Head of caudate nucleus (tissue), 42 donors: ENCODE results near the gene RALY.
A peak's percentile ranks its signal among the peaks of the same experiment; 100 is the strongest.
"Not testable (repeated sequence)": the region's sequence is repeated elsewhere in the genome, so short reads cannot be mapped to it uniquely, and the experiment has no call there.

Experiments
- DNase-seq, 42 donors: peaks; one replicate each; pipeline versions ENCODE4 v3.0.0 to v3.0.0-alpha.2; 2020 to 2021; ENCODE audit warnings: mixed read lengths in 7 of 42
- intact Hi-C: fragments of 100-400 bp; cut with DNase I; formaldehyde crosslinking; loops from one replicate; pipeline ENCODE4 v1.15.0; 2022

Gene RALY

GRCh38 chr20:34011275-34011674 is 17.6 kb downstream of the RALY start:
- intact Hi-C loops = no loop called here
- no peak for DNase-seq

GRCh38 chr20:34012330-34012729 is 18.6 kb downstream of the RALY start:
- intact Hi-C loops = no loop called here
- no peak for DNase-seq

DNA sequence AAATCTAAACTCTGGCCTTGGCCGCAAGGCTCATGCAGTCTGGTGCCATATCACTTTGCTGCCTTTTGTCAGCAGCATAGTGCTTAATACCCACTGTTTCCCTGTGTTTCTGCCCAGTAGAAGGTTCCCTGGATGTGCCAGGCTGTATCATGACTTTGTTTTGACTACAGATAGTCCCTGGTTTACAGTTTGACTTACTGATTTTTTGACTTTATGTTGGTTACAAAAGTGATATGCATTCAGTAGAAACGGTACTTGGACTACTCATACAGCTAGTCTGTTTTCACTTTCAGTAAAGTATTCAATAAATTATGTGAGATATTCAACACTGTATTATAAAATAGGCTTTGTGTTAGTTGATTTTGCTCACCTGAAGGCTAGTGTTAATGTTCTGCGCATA is 19.0 kb downstream of the RALY start:
- DNase-seq = no peak
- intact Hi-C loops = no loop called here

DNA sequence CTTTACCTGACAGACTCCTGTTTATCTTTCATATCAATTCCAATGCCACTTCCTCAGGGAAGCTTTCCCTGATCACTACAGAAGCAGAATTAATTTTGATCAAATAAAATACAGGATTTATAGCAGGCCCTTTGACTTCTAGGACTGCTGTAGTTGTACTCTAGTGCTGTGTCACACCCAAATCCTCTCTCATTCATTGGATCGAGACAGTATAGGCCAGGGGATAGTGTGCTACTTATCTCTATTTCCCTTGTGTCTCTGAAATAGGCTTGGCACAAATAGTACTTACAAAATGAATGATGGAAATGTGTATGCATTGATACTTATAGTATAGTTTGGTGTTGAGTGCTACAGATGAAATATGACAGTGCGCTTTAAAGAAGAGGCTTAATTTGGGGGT is 19.8 kb downstream of the RALY start:
- intact Hi-C loops = no loop called here
- DNase-seq = no peak

GRCh38 chr20:34014878-34015277 is 21.2 kb downstream of the RALY start:
- DNase-seq = no peak
- intact Hi-C loops = no loop called here

DNA sequence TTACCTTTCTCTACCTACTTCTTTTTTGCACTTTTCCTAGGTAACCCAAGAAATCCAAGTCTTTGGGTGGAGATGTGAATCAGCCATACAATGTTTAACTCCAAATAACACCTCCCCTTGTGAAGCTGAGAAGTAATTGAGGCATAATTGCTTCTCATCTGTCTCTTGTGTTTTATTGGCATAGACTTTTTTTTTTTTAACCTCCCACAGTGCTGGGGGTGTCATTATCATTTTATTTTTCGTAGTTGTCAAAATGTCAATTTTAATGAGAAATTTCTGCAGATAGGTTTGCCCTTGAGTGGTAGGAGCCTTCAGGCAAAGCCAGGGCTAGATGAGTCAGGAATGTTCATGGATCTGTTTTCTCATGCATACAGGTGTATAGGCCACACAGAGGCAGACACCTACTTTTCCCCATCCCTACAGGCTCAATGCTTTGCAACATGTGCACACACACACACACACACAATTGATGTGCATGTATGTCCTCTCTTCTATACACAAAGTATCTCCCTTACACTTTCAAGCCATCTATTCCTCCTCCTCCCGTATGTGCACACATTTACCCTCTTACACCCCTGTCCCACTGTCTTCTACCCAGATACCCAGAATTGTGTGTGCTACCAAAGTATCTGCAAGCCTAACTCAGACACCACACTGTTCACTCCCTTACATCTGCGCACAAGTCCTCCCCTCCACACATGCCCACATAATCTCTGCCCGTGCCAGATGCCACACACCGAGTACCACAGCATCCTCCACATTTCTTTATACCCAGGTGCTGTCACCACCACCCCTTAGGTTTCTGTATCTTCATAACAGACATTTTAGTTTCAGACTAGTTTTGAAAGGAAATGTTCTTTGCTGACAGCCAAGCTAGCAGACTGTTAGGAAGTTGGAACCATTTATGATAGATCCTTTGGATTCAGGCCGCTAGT is 22.0 kb downstream of the RALY start:
- peak in 9 of 42 donors; percentile 8 to 68 (median 30) for DNase-seq
- intact Hi-C loops = no loop called here

GRCh38 chr20:34016736-34017135 is 23.0 kb downstream of the RALY start:
- no peak for DNase-seq
- intact Hi-C loops = no loop called here

DNA sequence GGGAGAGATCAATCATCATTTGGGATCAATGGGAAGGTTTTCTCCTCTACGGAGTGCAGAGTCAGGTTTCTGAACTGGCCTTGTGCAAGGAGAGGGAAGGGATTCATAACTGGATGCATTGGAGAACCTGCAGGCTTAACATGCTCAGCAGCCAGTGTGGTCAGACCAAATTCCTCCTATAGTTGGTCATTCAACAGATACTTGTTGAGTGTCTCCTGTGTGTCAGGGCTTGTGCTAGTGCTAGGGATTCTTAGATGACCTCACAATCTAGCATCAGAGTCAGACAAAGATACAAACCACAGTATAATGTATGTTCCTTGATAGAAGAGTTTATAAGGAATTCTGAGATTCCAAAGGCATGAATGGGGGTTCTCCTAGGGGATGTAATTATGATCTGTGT is 23.9 kb downstream of the RALY start:
- DNase-seq = no peak
- intact Hi-C loops = no loop called here

DNA sequence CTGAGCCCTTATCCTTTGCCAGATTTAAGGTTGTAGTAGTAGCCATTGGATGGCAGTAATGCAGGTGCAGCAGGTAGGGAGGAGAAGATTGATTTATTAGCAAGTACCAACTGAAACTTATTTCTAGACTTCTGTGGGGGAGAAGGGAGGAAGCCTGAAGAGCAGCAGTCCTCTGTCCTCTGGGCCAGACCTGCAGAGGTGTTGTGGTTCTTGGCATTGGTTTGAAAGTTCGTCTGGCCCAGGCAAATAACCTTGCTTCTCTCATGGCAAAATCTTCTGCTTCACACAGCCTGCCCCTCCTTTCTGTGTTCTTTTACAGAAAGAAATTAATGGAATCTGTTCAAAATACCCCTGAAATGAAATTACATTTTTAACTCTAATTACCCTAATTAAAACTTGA is 24.5 kb downstream of the RALY start:
- intact Hi-C loops = no loop called here

DNA sequence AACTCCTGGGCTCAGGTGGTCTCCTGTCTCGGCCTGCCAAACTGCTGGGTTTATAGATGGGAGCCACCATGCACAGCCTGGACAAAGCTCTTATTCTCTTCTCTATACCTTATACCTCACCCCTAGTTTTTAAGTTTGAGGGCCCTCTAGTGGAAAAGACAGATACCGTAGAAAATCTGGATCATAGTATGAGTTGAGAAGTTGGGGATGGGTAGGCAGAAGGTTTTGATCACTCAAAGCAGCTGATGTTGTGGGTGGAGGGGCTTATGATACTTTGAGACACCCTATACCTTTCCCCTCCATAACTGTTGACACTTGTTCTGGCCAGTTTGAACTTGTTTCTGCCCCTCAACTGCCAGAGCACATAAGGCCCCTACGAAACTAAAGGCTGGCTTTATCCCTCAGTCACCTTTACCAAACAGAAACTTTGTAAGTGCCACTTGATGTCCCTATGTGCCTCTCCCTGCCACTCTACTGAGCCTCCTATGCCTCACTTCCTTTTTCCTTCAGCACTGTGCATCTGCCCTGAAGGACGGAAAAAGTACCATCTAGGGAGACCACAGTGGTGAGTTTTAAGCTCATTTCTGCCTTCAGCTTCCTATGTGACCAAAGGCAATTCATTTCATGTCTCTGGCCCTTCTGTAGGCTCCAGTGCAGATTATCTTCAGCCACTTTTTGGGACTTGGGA is 28.6 kb downstream of the RALY start:
- intact Hi-C loops = no loop called here
- DNase-seq = no peak

More for the DNA sequence above, 24.5 kb downstream of the RALY start:
- DNase-seq = no peak

GRCh38 chr20:34022839-34023234 is 29.1 kb downstream of the RALY start:
- intact Hi-C loops = no loop called here
- DNase-seq = no peak

DNA sequence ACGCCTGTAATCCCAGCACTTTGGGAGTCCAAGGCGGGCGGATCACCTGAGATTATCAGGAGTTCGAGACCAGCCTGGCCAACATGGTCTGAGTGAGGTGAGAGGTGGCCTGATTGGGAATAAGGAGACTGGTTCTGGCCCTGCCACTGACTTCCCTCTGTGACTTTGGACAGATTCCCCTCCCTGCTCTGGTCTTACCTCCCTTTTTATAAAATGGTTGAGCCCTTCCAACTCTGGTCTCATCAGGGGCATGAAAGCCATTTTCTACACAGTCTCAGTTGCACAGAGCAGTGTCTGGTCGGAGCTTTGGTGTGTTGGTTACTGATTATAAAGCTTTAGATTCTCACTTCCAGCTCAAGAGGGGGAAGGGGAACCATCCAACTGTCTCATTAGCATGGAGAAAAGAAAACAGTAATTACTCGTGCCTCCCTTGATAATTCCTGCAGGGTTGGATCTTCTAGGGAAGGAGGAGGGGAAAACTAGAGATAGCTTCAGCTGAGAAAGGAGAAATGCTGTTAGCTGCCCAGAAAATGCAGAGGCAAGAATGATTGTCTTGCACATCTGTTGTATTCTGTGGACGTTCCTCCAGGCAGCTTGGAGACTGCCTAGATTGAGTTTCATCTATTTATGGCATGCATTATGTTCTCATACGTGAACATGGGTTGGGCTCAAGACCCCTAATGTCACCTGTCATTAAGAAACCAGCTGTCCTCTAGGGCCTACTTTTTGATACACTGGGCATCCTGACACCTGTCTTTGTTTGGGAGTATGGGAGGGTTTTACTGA is 30.4 kb downstream of the RALY start:
- intact Hi-C loops = no loop called here
- DNase-seq = no peak

DNA sequence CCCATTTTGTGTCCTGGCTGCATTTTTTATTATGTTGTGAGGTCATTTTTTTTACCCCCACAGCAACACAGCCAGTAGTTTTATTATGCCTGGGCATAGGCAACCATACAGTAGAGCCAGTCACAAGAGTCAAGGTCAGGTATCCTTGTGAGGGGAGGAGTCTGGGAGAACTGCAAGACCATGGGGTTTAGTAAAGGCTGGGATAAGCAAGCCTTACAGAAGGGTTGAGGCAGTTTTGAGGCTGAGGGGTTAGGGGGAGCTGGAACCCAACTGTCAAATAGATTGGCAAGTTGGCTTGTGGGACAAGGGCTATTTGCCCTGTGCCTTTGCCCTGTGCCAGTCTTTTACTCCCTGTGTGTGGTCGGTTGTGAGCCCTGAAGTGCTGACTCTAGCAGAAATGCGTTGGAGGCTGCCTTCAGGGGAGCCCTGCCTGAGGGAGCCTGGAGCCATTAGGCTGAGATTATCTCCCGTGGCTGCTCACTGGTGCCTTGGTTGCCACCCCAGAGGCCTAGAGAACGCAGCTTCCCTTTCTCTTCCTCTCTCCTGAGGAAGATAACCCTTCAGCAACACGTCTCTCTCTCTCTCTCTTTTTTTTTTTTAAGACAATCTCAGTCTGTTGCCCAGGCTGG is 31.1 kb downstream of the RALY start:
- intact Hi-C loops = no loop called here
- peak in 9 of 42 donors; percentile 9 to 47 (median 19) for DNase-seq

DNA sequence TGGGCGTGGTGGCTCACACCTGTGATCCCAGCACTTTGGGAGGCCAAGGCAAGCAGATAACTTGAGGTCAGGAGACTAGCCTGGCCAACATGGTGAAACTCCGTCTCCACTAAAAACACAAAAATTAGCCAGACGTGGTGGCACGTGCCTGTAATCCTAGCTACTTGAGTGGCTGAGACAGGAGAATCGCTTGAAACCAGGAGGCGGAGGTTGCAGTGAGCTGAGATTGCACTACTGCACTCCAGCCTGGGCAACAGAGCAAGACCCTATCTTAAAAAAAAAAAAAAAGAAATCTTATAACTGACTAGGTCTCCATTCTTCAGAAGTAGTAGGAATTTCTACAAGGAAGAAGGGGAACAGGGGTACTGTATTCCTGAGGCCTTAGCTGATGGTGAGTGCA is 34.3 kb downstream of the RALY start:
- DNase-seq, intact Hi-C loops: not testable (repeated sequence)

DNA sequence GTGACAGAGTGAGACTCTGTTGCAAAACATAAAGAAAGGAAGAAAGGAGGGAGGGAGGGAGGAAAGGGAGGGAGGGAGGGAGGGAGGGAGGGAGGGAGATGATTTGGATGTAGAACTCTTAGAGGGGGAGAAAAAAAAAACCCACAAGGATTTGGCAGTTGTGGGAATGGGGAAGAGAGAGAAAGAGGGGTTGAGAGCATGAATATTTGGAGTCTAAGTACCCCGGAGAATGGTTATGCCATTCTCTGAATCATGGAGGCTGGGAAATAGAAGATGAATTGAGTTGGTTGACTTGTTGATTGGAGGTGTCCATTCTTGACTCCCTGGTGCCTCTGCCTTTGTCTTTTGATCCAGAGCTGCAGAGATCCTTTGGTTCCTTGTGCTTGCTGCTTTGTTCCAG is 35.7 kb downstream of the RALY start:
- intact Hi-C loops = no loop called here
- no peak for DNase-seq

GRCh38 chr20:34030456-34030855 is 36.7 kb downstream of the RALY start:
- intact Hi-C loops = no loop called here

GRCh38 chr20:34033903-34034302 is 40.2 kb downstream of the RALY start:
- DNase-seq = peak in 1 of 42 donors; percentile 18
- intact Hi-C loops = no loop called here

More at GRCh38 chr20:34030456-34030855, 36.7 kb downstream of the RALY start:
- no peak for DNase-seq

GRCh38 chr20:34037121-34037520 is 43.4 kb downstream of the RALY start:
- no peak for DNase-seq
- intact Hi-C loops = no loop called here

- no peak for DNase-seq
- intact Hi-C loops = no loop called here
Measured at GRCh38 chr20:34037767-34038166, 44.1 kb downstream of the RALY start.
